ENCODE data around the gene TAPT1.
"Not testable (repeated sequence)": the region's sequence is repeated elsewhere in the genome, so short reads cannot be mapped to it uniquely, and the experiment has no call there.

The TAPT1 gene

DNA sequence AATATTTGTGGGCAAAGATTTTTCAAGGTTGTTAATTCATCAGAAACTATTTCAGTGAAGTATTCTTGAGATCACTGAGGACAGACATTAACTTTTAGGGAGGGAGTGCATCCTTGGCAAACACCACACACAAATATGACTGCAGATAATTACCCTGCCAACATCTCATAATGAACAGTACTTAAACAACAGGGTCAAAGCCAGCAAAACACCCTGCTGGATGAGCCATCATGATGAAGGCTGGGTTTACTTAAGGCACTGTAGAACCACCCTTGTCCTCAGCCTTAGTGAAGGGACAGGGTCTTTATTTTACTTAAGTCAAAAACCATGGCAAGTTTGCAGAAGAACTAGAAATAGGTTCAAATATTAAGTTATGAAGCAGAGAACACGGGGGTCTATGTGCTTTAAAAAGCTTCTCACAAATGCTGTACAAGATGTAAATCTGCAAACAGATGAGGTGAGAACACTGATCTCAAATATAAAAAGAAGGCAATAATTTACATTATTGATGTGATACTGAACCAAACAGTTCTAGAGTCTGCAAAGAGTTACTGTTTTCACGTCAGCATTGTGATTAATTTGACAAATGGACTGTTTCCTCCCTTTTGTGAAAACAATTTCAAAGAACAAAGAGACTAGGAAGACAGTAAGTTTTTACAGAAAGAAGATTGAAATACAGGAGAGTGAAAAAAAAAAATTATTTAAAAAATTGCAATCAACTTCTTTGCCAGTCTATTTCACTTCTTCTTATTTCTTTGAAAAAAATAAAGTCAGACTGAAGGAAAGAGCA, 28.2 kb downstream of the TAPT1 start:
- TF ChIP-seq, protein P1, sequence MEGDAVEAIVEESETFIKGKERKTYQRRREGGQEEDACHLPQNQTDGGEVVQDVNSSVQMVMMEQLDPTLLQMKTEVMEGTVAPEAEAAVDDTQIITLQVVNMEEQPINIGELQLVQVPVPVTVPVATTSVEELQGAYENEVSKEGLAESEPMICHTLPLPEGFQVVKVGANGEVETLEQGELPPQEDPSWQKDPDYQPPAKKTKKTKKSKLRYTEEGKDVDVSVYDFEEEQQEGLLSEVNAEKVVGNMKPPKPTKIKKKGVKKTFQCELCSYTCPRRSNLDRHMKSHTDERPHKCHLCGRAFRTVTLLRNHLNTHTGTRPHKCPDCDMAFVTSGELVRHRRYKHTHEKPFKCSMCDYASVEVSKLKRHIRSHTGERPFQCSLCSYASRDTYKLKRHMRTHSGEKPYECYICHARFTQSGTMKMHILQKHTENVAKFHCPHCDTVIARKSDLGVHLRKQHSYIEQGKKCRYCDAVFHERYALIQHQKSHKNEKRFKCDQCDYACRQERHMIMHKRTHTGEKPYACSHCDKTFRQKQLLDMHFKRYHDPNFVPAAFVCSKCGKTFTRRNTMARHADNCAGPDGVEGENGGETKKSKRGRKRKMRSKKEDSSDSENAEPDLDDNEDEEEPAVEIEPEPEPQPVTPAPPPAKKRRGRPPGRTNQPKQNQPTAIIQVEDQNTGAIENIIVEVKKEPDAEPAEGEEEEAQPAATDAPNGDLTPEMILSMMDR (conservative IDR thresholded peaks at IDR 0.05; ENCODE audit: low read length): no peak
- TF ChIP-seq EZH2phosphoT487 (IDR thresholded peaks at IDR 0.05; ENCODE audit: borderline replicate concordance): no peak
- H3K4me3 ChIP-seq (ENCODE audit: low read length, poor library complexity, severe bottlenecking): no peak overlapping the region
- no peaks in the 10 kb centered on the region for H3K9me3 ChIP-seq (ENCODE audit: insufficient read depth, low read depth, low read length)
- no peaks in the 10 kb centered on the region for H3F3A ChIP-seq (ENCODE audit: low read depth)
- no peak overlapping the region for H3K4me2 ChIP-seq (ENCODE audit: low read depth, low read length, poor library complexity, severe bottlenecking)
- no peak overlapping the region for H2AFZ ChIP-seq (ENCODE audit: low read length)
- H4K20me1 ChIP-seq (ENCODE audit: insufficient read depth, low read length, poor library complexity, severe bottlenecking): peaks cover 18% of the 10 kb centered on the region
- H3K9me2 ChIP-seq (replicated peaks; ENCODE audit: low read depth, low read length): no peaks in the 10 kb centered on the region
- H3K27me3 ChIP-seq (ENCODE audit: insufficient read depth, low read length, poor library complexity, severe bottlenecking): no peaks in the 10 kb centered on the region
- peaks cover 55% of the 10 kb centered on the region for H3K36me3 ChIP-seq (ENCODE audit: insufficient read depth, low read length)
- H3K9ac ChIP-seq (ENCODE audit: low read depth, low read length, poor library complexity, severe bottlenecking): no peak overlapping the region
- H3K79me2 ChIP-seq (ENCODE audit: insufficient read depth, low read length): peaks cover 72% of the 10 kb centered on the region; the same call in 1 of the 2 replicates
- H3K4me1 ChIP-seq (ENCODE audit: insufficient read depth, low read length, poor library complexity, severe bottlenecking): peaks cover 13% of the 10 kb centered on the region

DNA sequence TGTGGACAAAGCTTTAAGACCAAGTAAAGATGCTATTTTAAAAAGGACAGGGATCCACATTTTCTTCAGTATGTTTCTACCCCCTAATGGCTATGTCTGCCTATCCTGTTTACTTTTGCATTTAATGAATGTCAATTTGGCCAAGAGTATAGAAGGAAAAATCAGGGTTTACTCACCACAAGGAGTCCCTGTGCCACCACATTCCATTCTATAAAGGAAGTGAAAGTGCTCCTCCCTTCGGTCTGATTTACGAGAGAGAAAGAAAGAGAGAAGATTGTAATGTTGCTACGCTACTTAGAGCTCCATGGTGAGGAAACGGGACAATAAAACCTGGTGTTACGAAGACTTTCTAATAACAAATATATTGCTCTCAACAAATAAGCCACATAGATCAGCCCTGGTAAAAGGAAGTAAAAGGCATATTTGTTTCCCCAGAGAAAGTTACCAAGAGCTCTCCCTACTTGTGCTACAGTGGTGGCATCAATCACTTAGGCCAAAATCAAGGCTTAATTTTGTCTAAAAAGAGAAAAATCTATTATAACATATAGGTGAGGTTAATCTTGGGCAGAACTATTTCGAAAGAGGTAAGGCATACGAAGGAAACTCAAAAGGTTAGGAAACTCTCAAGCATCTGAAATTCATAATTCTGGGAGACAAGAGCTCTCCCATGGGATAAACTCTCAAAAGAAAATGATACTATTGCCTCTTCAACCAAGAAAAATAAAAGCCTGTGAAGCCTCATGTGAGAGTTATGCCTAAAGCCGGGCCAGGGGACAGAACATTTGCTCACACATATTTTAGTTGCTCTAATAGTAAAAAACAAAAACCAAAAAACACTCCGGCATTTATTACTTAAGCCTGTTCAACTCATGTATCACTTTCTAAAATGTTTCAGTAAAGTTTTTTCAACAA, 29.5 kb downstream of the TAPT1 start:
- Histone ChIP-seq H3K9ac (ENCODE audit: low read depth, low read length, poor library complexity, severe bottlenecking) (no peak overlapping the region), H3K9me3 (ENCODE audit: insufficient read depth, low read depth, low read length) (no peaks in the 10 kb centered on the region), H3K4me2 (ENCODE audit: low read depth, low read length, poor library complexity, severe bottlenecking) (peak overlapping the region; percentile 1), H4K20me1 (ENCODE audit: insufficient read depth, low read length, poor library complexity, severe bottlenecking) (peaks cover 18% of the 10 kb centered on the region), H3K4me3 (ENCODE audit: low read length, poor library complexity, severe bottlenecking) (no peak overlapping the region), H3K9me2 (replicated peaks; ENCODE audit: low read depth, low read length) (no peaks in the 10 kb centered on the region), H3K79me2 (ENCODE audit: insufficient read depth, low read length) (peaks cover 77% of the 10 kb centered on the region), H3F3A (ENCODE audit: low read depth) (no peaks in the 10 kb centered on the region), H3K36me3 (ENCODE audit: insufficient read depth, low read length) (peaks cover 52% of the 10 kb centered on the region), H2AFZ (ENCODE audit: low read length) (no peak overlapping the region), H3K4me1 (ENCODE audit: insufficient read depth, low read length, poor library complexity, severe bottlenecking) (peaks cover 13% of the 10 kb centered on the region), H3K27me3 (ENCODE audit: insufficient read depth, low read length, poor library complexity, severe bottlenecking) (no peaks in the 10 kb centered on the region)
- TF ChIP-seq EZH2phosphoT487 (IDR thresholded peaks at IDR 0.05; ENCODE audit: borderline replicate concordance): no peak
- TF ChIP-seq, protein P1 (conservative IDR thresholded peaks at IDR 0.05; ENCODE audit: low read length): no peak; the same call in 1 of the 2 replicates

DNA sequence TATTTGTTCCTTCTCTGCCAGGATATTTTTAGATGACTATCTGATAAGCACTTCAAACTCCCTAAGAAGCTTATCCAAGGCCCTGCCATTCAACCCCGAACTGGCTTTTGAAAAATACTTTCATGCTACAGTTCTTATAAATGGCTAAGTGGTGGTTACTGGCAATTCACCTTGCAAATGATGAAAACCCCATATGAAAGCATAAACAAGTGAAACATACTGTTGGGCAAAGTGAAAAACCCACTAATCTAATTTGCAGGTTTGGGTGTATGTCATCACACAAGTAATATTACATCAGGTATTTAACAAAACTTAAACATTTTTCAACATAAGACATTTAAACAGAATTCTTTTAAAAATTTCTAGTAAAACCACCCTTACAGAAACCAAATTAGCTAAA, 31.1 kb downstream of the TAPT1 start:
- Histone ChIP-seq H3K4me2 (ENCODE audit: low read depth, low read length, poor library complexity, severe bottlenecking) (no peak overlapping the region), H3K9ac (ENCODE audit: low read depth, low read length, poor library complexity, severe bottlenecking) (no peak overlapping the region), H2AFZ (ENCODE audit: low read length) (no peak overlapping the region), H3K79me2 (ENCODE audit: insufficient read depth, low read length) (peaks cover 66% of the 10 kb centered on the region), H3K4me1 (ENCODE audit: insufficient read depth, low read length, poor library complexity, severe bottlenecking) (peaks cover 13% of the 10 kb centered on the region), H3K9me2 (replicated peaks; ENCODE audit: low read depth, low read length) (no peaks in the 10 kb centered on the region), H4K20me1 (ENCODE audit: insufficient read depth, low read length, poor library complexity, severe bottlenecking) (peaks cover 18% of the 10 kb centered on the region), H3K9me3 (ENCODE audit: insufficient read depth, low read depth, low read length) (no peaks in the 10 kb centered on the region), H3F3A (ENCODE audit: low read depth) (no peaks in the 10 kb centered on the region), H3K27me3 (ENCODE audit: insufficient read depth, low read length, poor library complexity, severe bottlenecking) (no peaks in the 10 kb centered on the region), H3K4me3 (ENCODE audit: low read length, poor library complexity, severe bottlenecking) (no peak overlapping the region), H3K36me3 (ENCODE audit: insufficient read depth, low read length) (peaks cover 51% of the 10 kb centered on the region)
- no peak for TF ChIP-seq EZH2phosphoT487 (IDR thresholded peaks at IDR 0.05; ENCODE audit: borderline replicate concordance)
- TF ChIP-seq, protein P1 (conservative IDR thresholded peaks at IDR 0.05; ENCODE audit: low read length): no peak

DNA sequence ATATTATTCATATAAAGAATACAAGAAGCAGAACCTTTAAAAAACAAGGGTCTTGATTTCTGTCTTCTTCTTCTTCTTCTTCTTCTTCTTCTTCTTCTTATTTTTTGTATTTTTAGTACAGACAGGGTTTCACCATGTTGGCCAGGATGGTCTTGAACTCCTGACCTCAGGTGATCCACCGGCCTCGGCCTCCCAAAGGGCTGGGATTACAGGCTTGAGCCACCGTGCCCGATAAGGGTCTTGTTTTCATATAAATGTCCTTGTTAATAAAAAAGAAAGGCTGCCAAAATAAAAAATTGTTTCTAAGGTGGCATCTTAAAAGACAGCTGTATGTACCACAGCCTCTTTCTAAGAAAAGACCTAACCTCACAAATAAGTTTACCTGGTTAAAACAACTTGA, 31.5 kb downstream of the TAPT1 start:
- H4K20me1 ChIP-seq (ENCODE audit: insufficient read depth, low read length, poor library complexity, severe bottlenecking): peaks cover 18% of the 10 kb centered on the region
- not testable (repeated sequence) for H3K4me2 ChIP-seq (ENCODE audit: low read depth, low read length, poor library complexity, severe bottlenecking); H3K9me3 ChIP-seq (ENCODE audit: insufficient read depth, low read depth, low read length); H3K4me3 ChIP-seq (ENCODE audit: low read length, poor library complexity, severe bottlenecking); H3K27me3 ChIP-seq (ENCODE audit: insufficient read depth, low read length, poor library complexity, severe bottlenecking); H3F3A ChIP-seq (ENCODE audit: low read depth); H2AFZ ChIP-seq (ENCODE audit: low read length); H3K9me2 ChIP-seq (replicated peaks; ENCODE audit: low read depth, low read length); H3K9ac ChIP-seq (ENCODE audit: low read depth, low read length, poor library complexity, severe bottlenecking)
- peaks cover 13% of the 10 kb centered on the region for H3K4me1 ChIP-seq (ENCODE audit: insufficient read depth, low read length, poor library complexity, severe bottlenecking)
- peaks cover 63% of the 10 kb centered on the region for H3K79me2 ChIP-seq (ENCODE audit: insufficient read depth, low read length)
- H3K36me3 ChIP-seq (ENCODE audit: insufficient read depth, low read length): peaks cover 51% of the 10 kb centered on the region; the same call in 1 of the 2 replicates

Measured in Loucy (cell line).